ENCODE measurements around the gene MRC1.

MRC1 gene

DNA sequence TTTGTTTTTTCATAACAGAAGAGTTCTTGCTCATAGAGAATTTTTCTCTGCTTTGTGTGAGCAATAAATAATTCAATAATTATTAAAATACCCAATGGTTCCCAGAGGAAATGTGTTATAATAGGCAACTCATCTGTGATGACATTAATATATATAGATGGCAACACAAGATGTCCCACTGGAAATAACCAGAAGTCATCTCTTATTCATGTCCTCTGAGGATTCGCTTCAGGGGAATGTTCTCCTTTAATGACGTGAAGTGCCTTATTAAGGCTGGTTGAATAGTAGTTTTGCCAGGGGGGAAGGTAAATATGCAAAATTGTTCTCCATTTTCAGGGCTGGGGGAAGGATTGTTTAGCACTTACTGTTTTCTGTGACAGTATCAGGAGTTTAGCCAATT is 145.7 kb downstream of the MRC1 start:
- TF ChIP-seq TCF12 (IDR thresholded peaks at IDR 0.05; ENCODE audit: low read depth) = no peak
- TF ChIP-seq TAF1 (IDR thresholded peaks at IDR 0.05; ENCODE audit: low read depth) = no peak
- TF ChIP-seq, protein P1, sequence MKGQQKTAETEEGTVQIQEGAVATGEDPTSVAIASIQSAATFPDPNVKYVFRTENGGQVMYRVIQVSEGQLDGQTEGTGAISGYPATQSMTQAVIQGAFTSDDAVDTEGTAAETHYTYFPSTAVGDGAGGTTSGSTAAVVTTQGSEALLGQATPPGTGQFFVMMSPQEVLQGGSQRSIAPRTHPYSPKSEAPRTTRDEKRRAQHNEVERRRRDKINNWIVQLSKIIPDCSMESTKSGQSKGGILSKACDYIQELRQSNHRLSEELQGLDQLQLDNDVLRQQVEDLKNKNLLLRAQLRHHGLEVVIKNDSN (IDR thresholded peaks at IDR 0.05) = no peak
- TF ChIP-seq CEBPB (IDR thresholded peaks at IDR 0.05) = no peak
- TF ChIP-seq MAX (IDR thresholded peaks at IDR 0.05) = no peak
- TF ChIP-seq TEAD4 (IDR thresholded peaks at IDR 0.05) = no peak

GRCh38 chr10:17958049-17958448 is 148.9 kb downstream of the MRC1 start:
- TF ChIP-seq, protein P1 (IDR thresholded peaks at IDR 0.05) = no peak
- TF ChIP-seq FOXM1 (IDR thresholded peaks at IDR 0.05; ENCODE audit: borderline replicate concordance, low read depth) (no peak), MAX (IDR thresholded peaks at IDR 0.05) (no peak), ZBTB7A (IDR thresholded peaks at IDR 0.05; ENCODE audit: low read depth) (no peak), YY1 (IDR thresholded peaks at IDR 0.05; ENCODE audit: low read depth) (no peak), TCF12 (IDR thresholded peaks at IDR 0.05; ENCODE audit: low read depth) (no peak), TEAD4 (IDR thresholded peaks at IDR 0.05) (no peak), CEBPB (IDR thresholded peaks at IDR 0.05) (no peak)

DNA sequence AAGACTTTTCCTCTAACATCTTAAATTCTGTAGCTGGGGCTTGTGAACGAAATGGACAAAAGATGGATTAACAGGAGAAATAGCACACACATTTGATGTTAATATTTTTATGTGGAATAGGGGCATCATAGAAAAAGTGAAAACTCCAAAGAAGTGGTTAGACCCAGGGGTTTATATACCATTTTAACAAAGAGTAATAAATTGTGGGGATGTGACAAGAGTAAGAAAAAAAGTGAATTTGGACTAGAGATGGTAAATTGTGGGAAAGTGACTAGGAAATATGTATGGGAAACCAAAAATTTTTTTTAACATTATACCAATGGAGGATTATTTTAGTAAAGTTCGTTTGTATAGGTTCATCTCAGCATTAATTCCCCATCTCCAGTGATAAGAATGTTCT is 150.7 kb downstream of the MRC1 start:
- TF ChIP-seq MAX (IDR thresholded peaks at IDR 0.05) (no peak), YY1 (IDR thresholded peaks at IDR 0.05; ENCODE audit: low read depth) (no peak), CEBPB (IDR thresholded peaks at IDR 0.05) (no peak), RAD21 (IDR thresholded peaks at IDR 0.05; ENCODE audit: low read depth) (no peak)
